Measurements from ENCODE around the gene NHERF2.

The NHERF2 gene

DNA sequence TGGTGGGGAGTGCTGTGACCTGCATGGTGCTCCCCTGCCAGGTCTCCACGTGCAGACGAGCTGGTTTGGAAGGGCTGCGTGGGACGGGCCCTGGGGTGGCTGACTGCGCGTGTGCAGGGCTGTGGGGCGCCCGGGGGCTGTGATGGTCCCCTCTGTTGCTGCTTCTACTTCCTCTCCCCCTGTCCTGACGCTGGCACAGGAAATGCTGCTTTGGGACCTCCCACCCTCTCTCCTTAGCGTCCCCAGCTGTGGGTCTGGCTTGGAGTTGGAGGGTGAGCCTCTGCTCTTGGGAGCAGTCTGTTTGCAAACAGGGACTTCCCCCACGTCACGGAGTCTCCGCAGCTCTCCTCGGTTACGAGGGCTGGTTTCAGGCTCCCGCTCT is 56.3 kb downstream of the NHERF2 start:
- DNase-seq (ENCODE audit: low read depth in 2 of 2) = no peak

DNA sequence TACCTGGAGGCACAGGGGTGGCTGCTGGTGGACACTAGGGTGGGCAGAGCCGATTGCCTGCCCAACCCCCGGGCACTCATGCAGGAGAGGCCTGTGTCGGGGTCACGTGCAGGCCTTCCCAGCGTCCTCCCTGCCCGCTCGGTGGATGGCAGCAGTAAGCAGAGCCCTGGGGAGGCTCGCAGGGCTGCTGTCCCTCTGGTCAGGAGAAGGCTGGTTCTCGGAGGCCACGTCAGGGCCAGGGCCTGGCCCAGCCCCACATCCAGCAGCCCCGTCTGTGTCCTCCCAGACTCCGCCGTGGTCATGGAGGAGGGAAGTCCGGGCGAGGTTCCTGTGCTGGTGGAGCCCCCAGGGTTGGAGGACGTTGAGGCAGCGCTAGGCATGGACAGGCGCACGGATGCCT is 56.7 kb downstream of the NHERF2 start:
- no peak for DNase-seq (ENCODE audit: low read depth in 2 of 2)

DNA sequence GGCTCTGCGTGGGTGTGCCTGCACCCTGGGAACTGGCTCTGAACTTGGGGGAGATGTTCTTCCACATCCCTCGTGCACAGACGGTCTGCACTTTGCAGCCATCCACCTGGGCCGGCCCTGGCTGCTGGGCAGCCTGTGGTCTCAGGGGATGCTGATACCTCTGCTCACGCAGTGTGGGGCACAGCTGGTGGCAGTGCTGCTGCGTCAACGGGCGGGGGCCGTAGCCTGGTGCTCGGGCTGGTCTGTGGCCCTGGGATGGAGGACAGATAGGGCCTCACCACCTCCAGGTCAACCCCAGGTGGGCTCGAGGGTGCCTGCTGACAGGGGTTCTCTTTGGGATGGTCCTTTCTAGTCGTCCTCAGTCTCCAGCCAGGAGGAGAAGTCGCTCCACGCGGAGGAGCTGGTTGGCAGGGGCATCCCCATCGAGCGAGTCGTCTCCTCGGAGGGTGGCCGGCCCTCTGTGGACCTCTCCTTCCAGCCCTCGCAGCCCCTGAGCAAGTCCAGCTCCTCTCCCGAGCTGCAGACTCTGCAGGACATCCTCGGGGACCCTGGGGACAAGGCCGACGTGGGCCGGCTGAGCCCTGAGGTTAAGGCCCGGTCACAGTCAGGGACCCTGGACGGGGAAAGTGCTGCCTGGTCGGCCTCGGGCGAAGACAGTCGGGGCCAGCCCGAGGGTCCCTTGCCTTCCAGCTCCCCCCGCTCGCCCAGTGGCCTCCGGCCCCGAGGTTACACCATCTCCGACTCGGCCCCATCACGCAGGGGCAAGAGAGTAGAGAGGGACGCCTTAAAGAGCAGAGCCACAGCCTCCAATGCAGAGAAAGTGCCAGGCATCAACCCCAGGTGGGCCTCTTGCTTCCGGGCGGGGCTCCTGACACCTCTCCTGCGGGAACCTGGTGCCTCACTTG is 57.4 kb downstream of the NHERF2 start:
- no peak for DNase-seq (ENCODE audit: low read depth in 2 of 2)

DNA sequence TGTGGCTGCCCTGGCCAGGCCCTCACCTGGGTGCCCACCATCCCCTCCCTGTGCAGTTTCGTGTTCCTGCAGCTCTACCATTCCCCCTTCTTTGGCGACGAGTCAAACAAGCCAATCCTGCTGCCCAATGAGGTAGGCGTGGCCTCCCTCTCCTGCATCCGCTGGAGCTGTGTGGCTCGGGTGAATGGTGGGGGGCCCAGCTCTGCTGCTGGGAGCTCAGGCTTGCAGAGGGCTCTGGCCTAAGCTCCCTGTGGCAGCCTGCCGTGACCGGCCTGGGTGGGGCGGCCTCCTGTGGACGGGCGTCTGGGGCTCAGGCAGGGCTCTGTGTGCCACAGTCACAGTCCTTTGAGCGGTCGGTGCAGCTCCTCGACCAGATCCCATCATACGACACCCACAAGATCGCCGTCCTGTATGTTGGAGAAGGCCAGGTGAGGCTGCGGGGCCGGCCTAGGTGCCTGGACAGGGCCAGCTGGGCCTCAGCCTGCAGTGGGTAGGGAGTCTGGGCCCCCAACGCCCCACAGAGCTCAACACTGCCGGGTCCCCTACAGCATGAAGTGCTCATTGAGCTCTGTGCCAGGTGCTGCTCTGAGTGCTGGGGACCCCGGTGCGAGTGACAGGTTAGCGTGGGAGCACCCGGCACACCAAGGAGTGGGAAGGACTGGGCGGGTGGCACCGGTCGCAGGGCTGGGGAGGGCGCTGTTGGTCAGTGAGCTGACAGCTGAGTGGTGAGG is 58.4 kb downstream of the NHERF2 start:
- DNase-seq (ENCODE audit: low read depth in 2 of 2) = no peak

DNA sequence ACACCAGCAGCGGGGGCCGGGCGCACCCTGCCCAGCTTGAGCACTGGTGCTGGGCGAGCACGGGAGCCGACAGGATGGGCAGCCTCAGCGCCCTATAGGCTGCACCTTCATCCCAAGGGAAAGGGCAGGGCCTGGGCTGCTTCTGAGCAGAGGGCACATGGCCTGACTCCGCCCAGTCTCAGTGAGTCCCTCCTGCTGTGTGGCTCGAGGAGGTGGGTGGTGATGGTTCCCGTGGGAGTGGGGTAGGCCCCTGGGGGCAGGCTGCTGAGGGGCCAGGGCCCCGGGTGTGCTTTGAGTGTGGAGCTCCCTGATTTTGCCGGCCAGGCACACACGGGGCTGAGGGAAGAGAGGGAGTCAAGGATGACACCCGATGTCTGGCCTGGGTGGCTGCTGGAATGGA is 59.0 kb downstream of the NHERF2 start:
- no peak for DNase-seq (ENCODE audit: low read depth in 2 of 2)

DNA sequence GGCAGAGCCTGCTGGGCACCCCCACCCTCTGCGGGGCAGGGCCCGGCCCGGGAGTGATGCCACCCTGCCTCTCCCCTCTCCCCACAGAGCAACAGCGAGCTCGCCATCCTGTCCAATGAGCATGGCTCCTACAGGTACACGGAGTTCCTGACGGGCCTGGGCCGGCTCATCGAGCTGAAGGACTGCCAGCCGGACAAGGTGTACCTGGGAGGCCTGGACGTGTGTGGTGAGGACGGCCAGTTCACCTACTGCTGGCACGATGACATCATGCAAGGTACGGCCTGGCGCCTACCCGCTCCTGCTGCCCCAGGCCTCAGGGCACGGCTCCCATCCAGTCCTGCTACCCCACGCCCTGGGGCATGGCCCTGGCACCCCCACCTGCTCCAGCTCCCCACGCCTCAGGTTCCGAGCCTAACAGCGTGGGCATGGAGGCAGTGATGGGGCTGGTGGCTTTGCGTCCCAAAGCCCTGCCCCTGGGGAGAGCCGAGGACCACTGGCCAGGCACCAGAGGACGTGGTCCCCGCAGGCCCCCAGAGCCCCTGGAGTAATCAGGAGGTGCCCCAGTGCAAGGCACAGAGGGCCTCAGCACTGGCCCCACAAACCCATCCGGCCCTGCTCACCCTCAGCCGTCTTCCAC is 59.5 kb downstream of the NHERF2 start:
- DNase-seq (ENCODE audit: low read depth in 2 of 2) = no peak

DNA sequence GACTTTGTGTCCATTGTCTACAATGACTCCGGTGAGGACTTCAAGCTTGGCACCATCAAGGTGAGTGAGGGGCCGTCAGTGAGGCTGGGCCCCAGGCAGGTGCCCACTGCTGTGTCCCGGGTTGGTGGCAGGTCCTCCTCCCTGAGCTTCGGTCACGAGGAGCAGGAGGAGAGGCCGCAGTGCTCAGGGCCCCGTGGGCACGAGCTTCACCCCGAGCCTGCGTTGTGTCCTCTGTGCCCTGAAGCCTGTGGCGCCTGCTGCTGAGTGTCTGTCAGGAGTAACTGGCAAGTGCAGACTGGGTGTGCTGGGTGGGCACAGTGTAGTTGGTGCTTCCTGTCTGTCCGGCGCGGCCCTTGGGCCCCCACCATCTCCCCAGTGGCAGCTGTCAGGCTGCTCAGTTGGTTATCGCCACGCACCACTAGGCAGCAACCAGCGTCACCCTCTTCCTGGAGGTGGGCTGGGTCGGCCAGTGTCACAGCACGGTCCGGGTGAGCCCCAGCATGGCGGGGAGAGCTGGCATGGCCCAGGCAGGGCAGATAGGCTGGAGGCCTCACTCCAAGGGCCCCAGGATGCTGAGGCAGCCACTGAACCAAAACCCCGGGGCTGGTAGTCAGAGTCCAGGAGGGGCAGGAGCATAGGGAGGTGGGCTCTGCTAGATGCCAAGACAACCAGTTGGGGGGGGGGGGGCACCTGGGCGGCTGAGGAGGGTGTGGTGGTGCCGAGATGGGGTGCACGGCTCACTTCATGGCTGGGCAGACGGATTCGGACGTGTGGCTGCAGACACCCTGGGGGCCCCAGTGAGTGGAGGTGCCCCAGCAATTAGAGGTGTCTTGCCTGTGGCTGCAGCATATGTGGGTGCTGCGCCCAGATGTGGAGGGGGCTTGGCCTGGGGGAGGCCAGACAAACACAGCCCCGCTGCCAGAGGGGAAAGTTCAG is 60.4 kb downstream of the NHERF2 start:
- no peak for DNase-seq (ENCODE audit: low read depth in 2 of 2)

DNA sequence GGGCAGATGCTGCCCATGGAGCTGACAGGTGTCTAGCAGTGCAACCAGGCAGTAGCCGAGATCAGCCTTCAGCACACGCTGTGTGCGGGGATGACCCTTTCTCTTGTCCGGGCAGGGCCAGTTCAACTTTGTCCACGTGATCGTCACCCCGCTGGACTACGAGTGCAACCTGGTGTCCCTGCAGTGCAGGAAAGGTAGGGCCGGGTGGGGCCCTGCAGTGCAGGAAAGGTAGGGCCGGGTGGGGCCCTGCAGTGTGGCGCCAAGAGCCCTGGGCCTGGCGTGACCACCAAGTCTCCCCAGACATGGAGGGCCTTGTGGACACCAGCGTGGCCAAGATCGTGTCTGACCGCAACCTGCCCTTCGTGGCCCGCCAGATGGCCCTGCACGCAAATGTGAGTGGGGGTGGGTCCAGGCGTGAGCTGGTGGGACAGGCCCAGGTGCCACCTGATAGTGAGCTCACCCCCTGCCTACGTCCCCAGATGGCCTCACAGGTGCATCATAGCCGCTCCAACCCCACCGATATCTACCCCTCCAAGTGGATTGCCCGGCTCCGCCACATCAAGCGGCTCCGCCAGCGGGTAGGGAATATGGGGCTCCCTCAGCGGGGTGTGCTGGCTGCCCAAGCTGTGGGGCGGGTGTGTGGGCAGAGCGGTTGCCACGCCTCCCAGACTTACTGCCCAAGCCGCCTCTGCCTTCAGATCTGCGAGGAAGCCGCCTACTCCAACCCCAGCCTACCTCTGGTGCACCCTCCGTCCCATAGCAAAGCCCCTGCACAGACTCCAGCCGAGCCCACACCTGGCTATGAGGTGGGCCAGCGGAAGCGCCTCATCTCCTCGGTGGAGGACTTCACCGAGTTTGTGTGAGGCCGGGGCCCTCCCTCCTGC is 61.3 kb downstream of the NHERF2 start:
- no peak for DNase-seq (ENCODE audit: low read depth in 2 of 2)

Measured in stimulated activated CD4-positive, alpha-beta T cell treated with anti-CD3 and anti-CD28 coated beads, Interleukin-4, amount 100 ng/mL, for 48 hours (primary cell).